GM12864 (cell line): ENCODE data around the gene USP3.

ENCODE experiments used
- DNase-seq: peaks from one replicate; pipeline ENCODE4 v3.0.0-alpha.2; 2011; ENCODE audit warnings: low read depth
- H3K4me3 ChIP-seq: 2 replicates; pipeline ENCODE4 v1.5.1; 2011; ENCODE audit warnings: mild to moderate bottlenecking, low read depth, low read length, control low read depth
- TF ChIP-seq, protein P1 (sequence below): IDR thresholded peaks from 2 replicates; pipeline ENCODE4 v1.5.1; 2011; ENCODE audit warnings: low read depth, mild to moderate bottlenecking, moderate library complexity, low read length, control low read depth, inconsistent platforms; ENCODE audit errors: missing control alignments

Gene USP3

DNA sequence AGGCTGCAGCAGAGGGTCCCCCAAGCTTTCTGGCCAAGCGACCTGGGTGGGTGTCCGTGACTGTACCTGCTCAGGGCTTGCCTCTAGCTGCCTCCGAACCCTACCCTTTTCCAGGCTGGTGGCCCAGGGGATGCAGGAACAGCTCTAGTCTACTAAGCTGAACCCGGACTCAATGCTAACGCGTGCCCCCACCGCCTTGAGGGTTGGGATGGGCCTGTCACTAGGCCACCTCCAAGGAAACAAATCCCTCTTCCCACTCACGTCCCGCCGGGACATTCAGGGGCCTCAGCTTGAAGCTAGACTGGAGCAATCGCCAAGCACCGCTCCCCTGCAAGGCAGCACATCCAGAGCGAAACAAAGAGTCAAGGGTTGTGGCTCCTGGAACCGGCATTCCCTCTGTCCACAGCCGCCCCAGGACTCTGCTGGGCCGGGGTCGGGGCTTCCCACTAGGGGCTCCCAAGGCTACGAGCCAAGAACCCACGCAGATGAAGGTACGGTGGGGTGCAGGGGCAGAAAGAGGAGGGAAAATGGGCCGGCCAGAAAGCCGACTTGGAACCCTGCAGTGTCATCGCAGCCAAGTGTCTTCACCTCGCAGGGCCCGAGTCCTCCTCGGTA, 95.7 kb downstream of the USP3 start:
- no peak for DNase-seq
- TF ChIP-seq, protein P1, sequence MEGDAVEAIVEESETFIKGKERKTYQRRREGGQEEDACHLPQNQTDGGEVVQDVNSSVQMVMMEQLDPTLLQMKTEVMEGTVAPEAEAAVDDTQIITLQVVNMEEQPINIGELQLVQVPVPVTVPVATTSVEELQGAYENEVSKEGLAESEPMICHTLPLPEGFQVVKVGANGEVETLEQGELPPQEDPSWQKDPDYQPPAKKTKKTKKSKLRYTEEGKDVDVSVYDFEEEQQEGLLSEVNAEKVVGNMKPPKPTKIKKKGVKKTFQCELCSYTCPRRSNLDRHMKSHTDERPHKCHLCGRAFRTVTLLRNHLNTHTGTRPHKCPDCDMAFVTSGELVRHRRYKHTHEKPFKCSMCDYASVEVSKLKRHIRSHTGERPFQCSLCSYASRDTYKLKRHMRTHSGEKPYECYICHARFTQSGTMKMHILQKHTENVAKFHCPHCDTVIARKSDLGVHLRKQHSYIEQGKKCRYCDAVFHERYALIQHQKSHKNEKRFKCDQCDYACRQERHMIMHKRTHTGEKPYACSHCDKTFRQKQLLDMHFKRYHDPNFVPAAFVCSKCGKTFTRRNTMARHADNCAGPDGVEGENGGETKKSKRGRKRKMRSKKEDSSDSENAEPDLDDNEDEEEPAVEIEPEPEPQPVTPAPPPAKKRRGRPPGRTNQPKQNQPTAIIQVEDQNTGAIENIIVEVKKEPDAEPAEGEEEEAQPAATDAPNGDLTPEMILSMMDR: no peak
- H3K4me3 ChIP-seq: peak overlapping the region; percentile 71

DNA sequence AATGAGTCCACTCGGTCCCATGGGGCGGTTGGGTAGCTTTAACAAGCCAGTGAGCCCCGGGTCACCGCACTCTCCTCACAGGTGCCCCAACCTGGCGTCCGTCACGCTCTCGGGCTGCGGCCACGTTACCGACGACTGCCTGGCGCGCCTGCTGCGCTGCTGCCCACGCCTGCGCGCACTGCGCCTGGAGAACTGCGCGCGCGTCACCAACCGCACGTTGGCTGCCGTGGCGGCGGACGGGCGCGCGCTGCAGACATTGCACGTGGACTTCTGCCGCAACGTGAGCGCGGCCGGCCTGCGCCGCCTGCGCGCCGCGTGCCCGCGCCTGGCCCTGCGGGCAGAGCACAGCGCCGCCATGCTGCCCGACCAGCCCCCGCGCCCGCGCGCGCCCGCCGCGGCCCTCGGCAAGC, 96.2 kb downstream of the USP3 start:
- peak overlapping the region; percentile 80 for H3K4me3 ChIP-seq
- peak; percentile 78 for DNase-seq
- TF ChIP-seq, protein P1: no peak

DNA sequence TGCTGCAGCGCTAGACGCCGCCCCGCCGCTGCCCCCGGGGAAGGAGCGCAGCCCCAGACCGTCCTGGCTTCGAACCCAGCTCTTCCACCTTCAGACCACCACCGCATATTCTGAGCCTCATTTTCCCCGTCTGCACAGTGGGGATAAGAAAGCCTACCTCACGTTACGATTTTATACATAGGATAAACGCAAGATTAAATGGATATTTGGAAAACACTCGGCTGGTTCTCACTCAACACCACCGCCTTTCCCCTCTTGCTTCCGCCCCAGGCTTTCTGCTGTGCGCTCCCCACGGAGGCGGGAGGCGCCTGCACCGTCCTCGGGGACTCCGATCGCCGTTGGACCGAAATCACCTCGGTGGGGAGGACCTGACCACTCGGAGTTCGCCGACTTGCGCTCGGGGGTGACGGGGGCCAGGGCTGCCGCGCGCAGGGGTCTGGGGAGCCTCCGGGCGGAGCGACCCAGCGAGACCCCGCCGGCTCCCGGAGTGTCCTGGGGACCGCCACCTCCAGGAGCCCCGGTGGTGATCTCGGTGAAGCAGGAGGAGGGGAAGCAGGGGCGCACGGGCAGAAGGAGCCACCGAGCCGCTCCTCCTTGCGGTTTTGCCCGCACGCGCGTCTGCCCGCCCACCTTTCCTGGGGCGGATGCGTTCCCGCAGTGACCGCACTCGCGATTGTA, 96.8 kb downstream of the USP3 start:
- no peak for DNase-seq
- peak overlapping the region; percentile 80 for H3K4me3 ChIP-seq
- TF ChIP-seq, protein P1: no peak

- no peak for DNase-seq
- H3K4me3 ChIP-seq: peak overlapping the region; percentile 80
- TF ChIP-seq, protein P1: no peak
These were observed 97.4 kb downstream of the USP3 start for GRCh38 chr15:63601704-63602185.

GRCh38 chr15:63602595-63602994, 98.2 kb downstream of the USP3 start:
- no peak overlapping the region for H3K4me3 ChIP-seq
- no peak for DNase-seq
- TF ChIP-seq, protein P1: no peak

DNA sequence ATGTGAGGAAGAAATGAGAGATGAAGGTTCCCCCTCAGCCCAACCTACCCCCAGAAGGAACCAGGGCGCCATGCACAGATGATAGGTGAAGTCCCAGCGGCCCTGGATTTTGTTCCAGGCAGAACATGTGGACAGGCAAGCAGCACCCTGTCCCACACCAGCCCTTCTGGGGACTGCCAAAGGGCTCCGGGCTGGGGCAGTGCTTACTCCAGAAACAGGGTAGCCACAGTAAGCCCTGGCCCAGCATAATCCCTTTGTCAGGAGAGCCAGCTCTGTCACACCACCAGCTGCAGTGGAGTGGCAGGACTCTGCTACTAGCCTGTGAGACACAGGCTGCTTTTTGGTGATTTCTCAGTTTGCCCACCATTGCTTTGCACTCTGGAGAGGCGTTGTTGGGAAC, 99.1 kb downstream of the USP3 start:
- TF ChIP-seq, protein P1: no peak
- H3K4me3 ChIP-seq: no peak overlapping the region
- no peak for DNase-seq

- no peak overlapping the region for H3K4me3 ChIP-seq
- TF ChIP-seq, protein P1: no peak
- DNase-seq: no peak
These were observed 99.9 kb downstream of the USP3 start for GRCh38 chr15:63604281-63604680.
